ENCODE measurements around the gene OPRL1.

OPRL1 gene

GRCh38 chr20:64100946-64101688 is 21.2 kb downstream of the OPRL1 start:
- H3K4me1 Mint-ChIP-seq: peaks cover 36% of the 10 kb centered on the region
- H3K27me3 Mint-ChIP-seq: peaks cover 4% of the 10 kb centered on the region
- H3K27ac Mint-ChIP-seq: peak overlapping the region; percentile 94

GRCh38 chr20:64101731-64102621 is 22.1 kb downstream of the OPRL1 start:
- Mint-ChIP-seq H3K36me3 (peaks cover 8% of the 10 kb centered on the region), H3K9me3 (no peaks in the 10 kb centered on the region), H3K27ac (peak overlapping the region; percentile 94), H3K4me3 (peak overlapping the region; percentile 89), H3K4me1 (peaks cover 33% of the 10 kb centered on the region), H3K27me3 (peaks cover 2% of the 10 kb centered on the region)
- ATAC-seq (ENCODE audit: low read depth) (peak; percentile 34), DNase-seq (ENCODE audit: low spot score in 2 of 2) (peak; percentile 85 to 94)

More at GRCh38 chr20:64100946-64101688, 21.2 kb downstream of the OPRL1 start:
- ATAC-seq (ENCODE audit: low read depth) (no peak), DNase-seq (ENCODE audit: low spot score in 2 of 2) (no peak)
- Mint-ChIP-seq H3K4me3 (peak overlapping the region; percentile 82), H3K36me3 (peaks cover 14% of the 10 kb centered on the region), H3K9me3 (peaks cover 2% of the 10 kb centered on the region)

- Mint-ChIP-seq H3K27ac (peak overlapping the region; percentile 75), H3K4me1 (peaks cover 39% of the 10 kb centered on the region), H3K36me3 (peaks cover 6% of the 10 kb centered on the region), H3K27me3 (peaks cover 2% of the 10 kb centered on the region), H3K9me3 (no peaks in the 10 kb centered on the region), H3K4me3 (peak overlapping the region; percentile 89)
- peak in 1 of 2 donors; percentile 41 for DNase-seq (ENCODE audit: low spot score in 2 of 2)
- no peak for ATAC-seq (ENCODE audit: low read depth)
These were observed 22.9 kb downstream of the OPRL1 start for GRCh38 chr20:64102647-64103354.

- Mint-ChIP-seq H3K4me3 (no peak overlapping the region), H3K4me1 (peaks cover 45% of the 10 kb centered on the region), H3K36me3 (no peaks in the 10 kb centered on the region), H3K27ac (peak overlapping the region; percentile 55), H3K27me3 (peaks cover 2% of the 10 kb centered on the region), H3K9me3 (no peaks in the 10 kb centered on the region)
- ATAC-seq (ENCODE audit: low read depth): no peak
- peak in 1 of 2 donors; percentile 10 for DNase-seq (ENCODE audit: low spot score in 2 of 2)
These were observed 24.2 kb downstream of the OPRL1 start for GRCh38 chr20:64103871-64104666.

GRCh38 chr20:64104667-64105451 is 25.0 kb downstream of the OPRL1 start:
- H3K4me1 Mint-ChIP-seq: peaks cover 43% of the 10 kb centered on the region
- H3K4me3 Mint-ChIP-seq: no peak overlapping the region
- ATAC-seq (ENCODE audit: low read depth) (no peak), DNase-seq (ENCODE audit: low spot score in 2 of 2) (peak in 1 of 2 donors; percentile 12)
- no peaks in the 10 kb centered on the region for H3K36me3 Mint-ChIP-seq
- H3K27ac Mint-ChIP-seq: no peak overlapping the region
- H3K9me3 Mint-ChIP-seq: no peaks in the 10 kb centered on the region
- H3K27me3 Mint-ChIP-seq: peaks cover 2% of the 10 kb centered on the region

- H3K4me3 Mint-ChIP-seq: no peak overlapping the region
- peaks cover 32% of the 10 kb centered on the region for H3K4me1 Mint-ChIP-seq
- DNase-seq (ENCODE audit: low spot score in 2 of 2) (no peak), ATAC-seq (ENCODE audit: low read depth) (no peak)
- H3K27me3 Mint-ChIP-seq: peaks cover 2% of the 10 kb centered on the region
- H3K27ac Mint-ChIP-seq: no peak overlapping the region
- H3K9me3 Mint-ChIP-seq: no peaks in the 10 kb centered on the region
- H3K36me3 Mint-ChIP-seq: no peaks in the 10 kb centered on the region
These were observed 26.1 kb downstream of the OPRL1 start for GRCh38 chr20:64105846-64106434.

- H3K4me1 Mint-ChIP-seq: peaks cover 27% of the 10 kb centered on the region
- DNase-seq (ENCODE audit: low spot score in 2 of 2) (no peak), ATAC-seq (ENCODE audit: low read depth) (no peak)
- H3K4me3 Mint-ChIP-seq: no peak overlapping the region
- no peak overlapping the region for H3K27ac Mint-ChIP-seq
- no peaks in the 10 kb centered on the region for H3K36me3 Mint-ChIP-seq
- no peaks in the 10 kb centered on the region for H3K9me3 Mint-ChIP-seq
- H3K27me3 Mint-ChIP-seq: peaks cover 2% of the 10 kb centered on the region
These were observed 26.6 kb downstream of the OPRL1 start for GRCh38 chr20:64106435-64106961.

GRCh38 chr20:64106981-64107735 is 27.3 kb downstream of the OPRL1 start, which contains the start of gene NPBWR2:
NPBWR2 (minus strand) TSS chr20:64107565; CDS start chr20:64106831, 734 bp downstream.
- H3K4me1 Mint-ChIP-seq: peaks cover 31% of the 10 kb centered on the region
- DNase-seq (ENCODE audit: low spot score in 2 of 2) (peak; percentile 38 to 39), ATAC-seq (ENCODE audit: low read depth) (peak; percentile 72)
- H3K36me3 Mint-ChIP-seq: no peaks in the 10 kb centered on the region
- peak within 1 kb of the TSS; percentile 90 for H3K27ac Mint-ChIP-seq
- peak within 1 kb of the TSS; percentile 76 for H3K4me3 Mint-ChIP-seq
- H3K9me3 Mint-ChIP-seq: no peaks in the 10 kb centered on the region
- H3K27me3 Mint-ChIP-seq: peaks cover 2% of the 10 kb centered on the region

- Mint-ChIP-seq H3K4me1 (peaks cover 30% of the 10 kb centered on the region), H3K27me3 (peaks cover 2% of the 10 kb centered on the region), H3K36me3 (no peaks in the 10 kb centered on the region), H3K9me3 (no peaks in the 10 kb centered on the region), H3K4me3 (peak overlapping the region; percentile 76), H3K27ac (peak overlapping the region; percentile 90)
- DNase-seq (ENCODE audit: low spot score in 2 of 2) (peak; percentile 38 to 48), ATAC-seq (ENCODE audit: low read depth) (peak; percentile 86)
These were observed 28.0 kb downstream of the OPRL1 start for GRCh38 chr20:64107736-64108457.

- no peaks in the 10 kb centered on the region for H3K27me3 Mint-ChIP-seq
- H3K4me3 Mint-ChIP-seq: peak overlapping the region; percentile 76
- H3K27ac Mint-ChIP-seq: no peak overlapping the region
- no peaks in the 10 kb centered on the region for H3K36me3 Mint-ChIP-seq
- H3K4me1 Mint-ChIP-seq: peaks cover 30% of the 10 kb centered on the region
- no peak for ATAC-seq (ENCODE audit: low read depth)
- DNase-seq (ENCODE audit: low spot score in 2 of 2): no peak
- no peaks in the 10 kb centered on the region for H3K9me3 Mint-ChIP-seq
These were observed 29.1 kb downstream of the OPRL1 start for GRCh38 chr20:64108731-64109681.

Measured in memory B cell (primary cell).